IMR-90 (cell line): Measurements from ENCODE around the gene PPP6R3. TPM values are rescaled to one million over a fixed set of nuclear protein-coding genes. Genes with fewer than 3 reads are reported as not detected.

ENCODE experiments used
- ATAC-seq: fragments of 200-7000 bp; cut with Tn5 transposase; 2 replicates; pipeline ENCODE4 v1.9.1; 2020; ENCODE audit warnings: low read depth, mild to moderate bottlenecking, moderate library complexity
- BruUV-seq: library from RNA; stranded (reverse); fragments of 400-500 nt; replicated peaks from 2 replicates; lab custom pipeline; 2021; lab: Mats Ljungman, UMichigan
- CTCF ChIA-PET: fragments of 300-600 bp; formaldehyde crosslinking; extraction: SDS; loops from one replicate; lab custom pipeline; 2021; ENCODE audit warnings: antibody characterized with exemption; lab: Yijun Ruan, JAX
- POLR2A ChIA-PET: fragments of 300-600 bp; sonication (Branson Sonifier 250); formaldehyde crosslinking; loops from one replicate; lab custom pipeline; 2022; ENCODE audit warnings: antibody characterized with exemption; ENCODE audit not compliant: unreplicated experiment; lab: Charles Lee
- DNase-seq: peaks from one replicate; pipeline ENCODE4 v3.0.0; 2013
- H2AFZ ChIP-seq: replicated peaks from 2 replicates; pipeline ENCODE3; 2013; ENCODE audit warnings: low read length, mild to moderate bottlenecking; ENCODE audit not compliant: poor library complexity
- H2AK5ac ChIP-seq: 2 replicates; pipeline ENCODE4 v1.6.1; 2013; ENCODE audit warnings: low read depth, low read length, inconsistent platforms
- H2AK9ac ChIP-seq: replicated peaks from 2 replicates; pipeline ENCODE3; 2013; ENCODE audit warnings: mild to moderate bottlenecking, low read depth, low read length, moderate library complexity; ENCODE audit not compliant: poor library complexity
- H2BK120ac ChIP-seq: 2 replicates; pipeline ENCODE4 v1.6.1; 2013; ENCODE audit warnings: low read depth, low read length, inconsistent platforms
- H2BK15ac ChIP-seq: 3 replicates; pipeline ENCODE4 v1.6.1; 2013; ENCODE audit warnings: low read depth, low read length, inconsistent platforms
- H2BK20ac ChIP-seq: 2 replicates; pipeline ENCODE4 v1.6.1; 2013; ENCODE audit warnings: low read depth, mild to moderate bottlenecking, inconsistent platforms, low read length, moderate library complexity
- H2BK5ac ChIP-seq: 2 replicates; pipeline ENCODE4 v1.6.1; 2013; ENCODE audit warnings: mild to moderate bottlenecking, low read depth, low read length, inconsistent platforms; ENCODE audit not compliant: poor library complexity, severe bottlenecking
- H3K14ac ChIP-seq: replicated peaks from 2 replicates; pipeline ENCODE4 v1.6.1; 2013; ENCODE audit warnings: low read depth, low read length, inconsistent platforms
- H3K18ac ChIP-seq: 2 replicates; pipeline ENCODE4 v1.6.1; 2013; ENCODE audit warnings: low read depth, low read length, control low read depth
- H3K23ac ChIP-seq: 2 replicates; pipeline ENCODE4 v1.6.1; 2013; ENCODE audit warnings: low read depth, low read length, inconsistent platforms
- H3K27ac ChIP-seq: 2 replicates; pipeline ENCODE4 v1.5.1; 2013; ENCODE audit warnings: mild to moderate bottlenecking, control low read depth, low read length; ENCODE audit not compliant: insufficient read depth
- H3K27me3 ChIP-seq: 2 replicates; pipeline ENCODE4 v1.6.1; 2013; ENCODE audit warnings: low read length; ENCODE audit not compliant: control insufficient read depth, insufficient read depth
- H3K36me3 ChIP-seq: 2 replicates; pipeline ENCODE4 v1.6.1; 2013; ENCODE audit warnings: low read length, mixed read lengths; ENCODE audit not compliant: control insufficient read depth, insufficient read depth
- H3K4ac ChIP-seq: 2 replicates; pipeline ENCODE4 v1.6.1; 2013; ENCODE audit warnings: low read depth, low read length, inconsistent platforms
- H3K4me1 ChIP-seq: 2 replicates; pipeline ENCODE4 v1.6.1; 2013; ENCODE audit warnings: low read length, mixed read lengths; ENCODE audit not compliant: control insufficient read depth, insufficient read depth
- H3K4me2 ChIP-seq: 2 replicates; pipeline ENCODE4 v1.6.1; 2013; ENCODE audit warnings: low read depth, mild to moderate bottlenecking, control low read depth, low read length, moderate library complexity
- H3K4me3 ChIP-seq: 2 replicates; pipeline ENCODE4 v1.5.1; 2013; ENCODE audit warnings: low read depth, mild to moderate bottlenecking, control low read depth, low read length, moderate library complexity; ENCODE audit not compliant: insufficient read depth
- H3K56ac ChIP-seq: 2 replicates; pipeline ENCODE4 v1.6.1; 2013; ENCODE audit warnings: low read length, inconsistent platforms; ENCODE audit not compliant: insufficient read depth; ENCODE audit errors: extremely low read depth
- H3K79me1 ChIP-seq, 2 experiments: 2 replicates each; pipeline ENCODE4 v1.6.1; 2013; ENCODE audit warnings: low read length in 2 of 2, inconsistent platforms in 1 of 2, low read depth in 1 of 2
- H3K9ac ChIP-seq: 2 replicates; pipeline ENCODE4 v1.6.1; 2013; ENCODE audit warnings: low read depth, low read length, control low read depth
- H3K9me1 ChIP-seq: 2 replicates; pipeline ENCODE4 v1.6.1; 2013; ENCODE audit warnings: low read length, inconsistent platforms; ENCODE audit not compliant: insufficient read depth
- H3K9me3 ChIP-seq: 2 replicates; pipeline ENCODE4 v1.6.1; 2013; ENCODE audit warnings: low read length; ENCODE audit not compliant: control insufficient read depth, insufficient read depth
- H4K20me1 ChIP-seq: 2 replicates; pipeline ENCODE4 v1.6.1; 2013; ENCODE audit warnings: low read length, inconsistent platforms; ENCODE audit not compliant: insufficient read depth
- H4K5ac ChIP-seq: 2 replicates; pipeline ENCODE4 v1.6.1; 2013; ENCODE audit warnings: mild to moderate bottlenecking, low read depth, low read length, control low read depth
- H4K8ac ChIP-seq, 2 experiments: 2 replicates each; pipeline ENCODE4 v1.6.1; 2013; ENCODE audit warnings: low read depth in 2 of 2, low read length in 2 of 2, control low read depth in 1 of 2, inconsistent platforms in 1 of 2
- H4K91ac ChIP-seq: 2 replicates; pipeline ENCODE4 v1.6.1; 2013; ENCODE audit warnings: low read depth, low read length, inconsistent platforms; ENCODE audit not compliant: insufficient read depth
- BHLHE40 ChIP-seq: fragments of 150-350 bp; IDR thresholded peaks from 2 replicates; pipeline ENCODE4 v1.6.1; 2016; ENCODE audit warnings: mild to moderate bottlenecking, low read depth, low read length
- CEBPB ChIP-seq: IDR thresholded peaks from 2 replicates; pipeline ENCODE4 v1.6.1; 2012; ENCODE audit warnings: low read depth, low read length, improper control_type of control experiment
- CHD1 ChIP-seq: IDR thresholded peaks from 2 replicates; pipeline ENCODE4 v1.6.1; 2012; ENCODE audit warnings: low read depth, low read length, improper control_type of control experiment
- CTCF ChIP-seq: conservative IDR thresholded peaks from 2 replicates; pipeline ENCODE4 v1.5.1; 2012; ENCODE audit warnings: mild to moderate bottlenecking, low read depth, low read length, improper control_type of control experiment
- ELK1 ChIP-seq: fragments of 150-350 bp; IDR thresholded peaks from 2 replicates; pipeline ENCODE4 v1.6.1; 2016; ENCODE audit warnings: low read depth, mild to moderate bottlenecking, low read length, moderate library complexity, borderline replicate concordance
- MAZ ChIP-seq: IDR thresholded peaks from 2 replicates; pipeline ENCODE4 v1.6.1; 2012; ENCODE audit warnings: low read depth, mild to moderate bottlenecking, low read length, improper control_type of control experiment, moderate library complexity, borderline replicate concordance
- MXI1 ChIP-seq: IDR thresholded peaks from 2 replicates; pipeline ENCODE4 v1.6.1; 2012; ENCODE audit warnings: low read depth, mild to moderate bottlenecking, low read length, moderate library complexity, borderline replicate concordance
- POLR2A ChIP-seq: IDR thresholded peaks from 2 replicates; pipeline ENCODE4 v1.6.1; 2012; ENCODE audit warnings: mild to moderate bottlenecking, low read depth, low read length
- RAD21 ChIP-seq: IDR thresholded peaks from 2 replicates; pipeline ENCODE4 v1.6.1; 2012; ENCODE audit warnings: low read length, improper control_type of control experiment
- RCOR1 ChIP-seq: IDR thresholded peaks from 2 replicates; pipeline ENCODE4 v1.6.1; 2012; ENCODE audit warnings: mild to moderate bottlenecking, low read length, improper control_type of control experiment; ENCODE audit not compliant: insufficient replicate concordance
- RFX5 ChIP-seq: IDR thresholded peaks from 2 replicates; pipeline ENCODE4 v1.8.0; 2012; ENCODE audit warnings: low read depth, mild to moderate bottlenecking, low read length, moderate library complexity
- dilution Hi-C: fragments of 300-500 bp; cut with HindIII; formaldehyde crosslinking; loops from one replicate; pipeline ENCODE4 v1.14.3; 2018; ENCODE audit warnings: low sequenced_read_pairs; ENCODE audit not compliant: unreplicated experiment
- in situ Hi-C: fragments of 300-500 bp; cut with MboI; formaldehyde crosslinking; loops from 3 replicates; pipeline ENCODE4 v1.14.3; 2019; ENCODE audit warnings: low sequenced_read_pairs, inconsistent platforms, mixed read lengths
- intact Hi-C: fragments of 100-400 bp; cut with micrococcal nuclease; formaldehyde crosslinking; loops from 2 replicates; pipeline ENCODE4 v1.10.0; 2022
- polyA plus RNA-seq, 3 experiments: library from polyadenylated mRNA; depleted of rRNA; stranded (reverse); fragments of >200 nt; gene quantifications; 2 replicates each; pipeline ENCODE4 v1.2.3, GENCODE V29; 2012; ENCODE audit warnings: low replicate concordance in 1 of 3
- total RNA-seq: library from RNA; depleted of rRNA; stranded (reverse); fragments of >200 nt; gene quantifications from 2 replicates; pipeline ENCODE4 v1.2.3, GENCODE V29; 2012

PPP6R3 gene
- total and polyA plus RNA-seq, 2 of the 4 experiments (the other 2 are of a cell fraction): 29.0 to 123 TPM

GRCh38 chr11:68545347-68545746, 84.8 kb downstream of the PPP6R3 start:
- BruUV-seq: no TSS peak
- Histone ChIP-seq H3K9ac (no peak overlapping the region), H3K27me3 (no peaks in the 10 kb centered on the region), H3K4me2 (no peak overlapping the region), H3K27ac (no peak overlapping the region), H3K14ac (no peak overlapping the region), H2AK5ac (no peak overlapping the region), H3K23ac (no peak overlapping the region), H2AK9ac (no peak overlapping the region), H3K56ac (no peak overlapping the region), H4K8ac (no peak overlapping the region), H3K4ac (no peak overlapping the region), H3K79me1 (peaks cover 67 to 81% of the 10 kb centered on the region in 2 experiments), H4K5ac (no peak overlapping the region), H2AFZ (no peak overlapping the region), H2BK5ac (no peak overlapping the region), H3K9me3 (no peaks in the 10 kb centered on the region), H2BK15ac (no peak overlapping the region), H3K18ac (no peak overlapping the region), H4K20me1 (peaks cover 61% of the 10 kb centered on the region), H2BK120ac (no peak overlapping the region), H2BK20ac (no peak overlapping the region), H4K91ac (no peak overlapping the region), H3K9me1 (peaks cover 36% of the 10 kb centered on the region), H3K4me1 (peaks cover 11% of the 10 kb centered on the region), H3K4me3 (no peak overlapping the region), H3K36me3 (peaks cover 32% of the 10 kb centered on the region)
- no peak for ATAC-seq
- intact Hi-C loops (no loop called here), dilution Hi-C loops (no loop called here), in situ Hi-C loops (no loop called here)
- ChIA-PET CTCF (no interaction called here), POLR2A (no interaction called here)
- TF ChIP-seq MXI1 (no peak), RCOR1 (no peak), POLR2A (no peak), CHD1 (no peak), CTCF (no peak), RAD21 (no peak), RFX5 (no peak), BHLHE40 (no peak), MAZ (no peak), CEBPB (no peak), ELK1 (no peak)
- DNase-seq: no peak
